T-helper 2 cell treated with Interferon-gamma antibody and Interleukin-4, amounts not matched to agents 5 μg/mL and 100 μg/mL, for 36 hours (primary cell): ENCODE measurements around the gene NPTN.

Experiments
- DNase-seq: peaks from one replicate; pipeline ENCODE4 v3.0.0; 2021; ENCODE audit warnings: low spot score
- H3K27ac Mint-ChIP-seq: one replicate; pipeline ENCODE4 v1.8.0; 2021; ENCODE audit warnings: mild to moderate bottlenecking, mixed read lengths
- H3K27me3 Mint-ChIP-seq: one replicate; pipeline ENCODE4 v1.8.0; 2021; ENCODE audit warnings: low read depth, mixed read lengths
- H3K36me3 Mint-ChIP-seq: one replicate; pipeline ENCODE4 v1.8.0; 2021; ENCODE audit warnings: low read depth, mixed read lengths
- H3K4me1 Mint-ChIP-seq: one replicate; pipeline ENCODE4 v1.8.0; 2021; ENCODE audit warnings: low read depth, mixed read lengths
- H3K4me3 Mint-ChIP-seq: one replicate; pipeline ENCODE4 v1.8.0; 2022; ENCODE audit warnings: mild to moderate bottlenecking, moderate library complexity, mixed read lengths
- H3K9me3 Mint-ChIP-seq: one replicate; pipeline ENCODE4 v1.8.0; 2021; ENCODE audit warnings: mixed read lengths

NPTN gene

DNA sequence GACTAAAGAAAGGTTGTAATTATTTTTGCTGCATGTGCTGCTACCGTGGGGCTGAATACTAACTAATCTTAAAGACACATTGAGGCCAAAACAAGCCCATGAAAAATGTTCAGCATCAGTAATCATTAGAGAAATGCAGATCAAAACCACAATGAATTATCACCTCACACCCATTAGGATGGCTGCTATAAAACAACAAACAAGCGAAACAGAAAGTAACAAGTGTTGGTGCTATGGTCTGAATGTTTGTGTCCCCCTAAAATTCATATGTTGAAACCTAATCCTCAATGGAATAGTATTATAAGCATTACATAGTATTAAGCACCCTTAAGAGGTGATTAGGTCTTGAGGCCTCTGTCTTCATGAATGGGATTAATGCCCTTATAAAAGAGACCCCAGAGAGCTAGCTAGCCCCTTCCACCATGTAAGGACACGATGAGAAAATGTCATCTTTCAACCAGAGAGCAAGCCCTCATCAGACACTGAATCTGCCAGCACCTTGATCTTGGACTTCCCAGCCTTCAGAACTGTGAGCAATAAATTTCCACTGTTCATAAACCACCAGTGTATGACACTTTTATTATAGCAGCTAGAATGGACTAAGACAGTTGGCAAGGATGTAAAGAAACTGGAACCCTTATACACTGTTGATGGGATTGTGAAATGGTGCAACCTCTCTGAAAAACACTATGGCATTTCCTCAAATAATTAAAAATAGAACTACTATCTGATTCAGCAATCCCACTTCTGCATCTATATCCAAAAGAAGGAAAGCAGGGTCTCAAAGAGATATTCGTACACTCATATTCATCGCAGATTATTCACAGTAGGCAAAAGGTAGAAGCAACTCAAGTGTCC lies 114.1 kb downstream of the NPTN start:
- Mint-ChIP-seq H3K27ac (no peak overlapping the region), H3K9me3 (no peaks in the 10 kb centered on the region), H3K36me3 (no peaks in the 10 kb centered on the region), H3K4me1 (peaks cover 15% of the 10 kb centered on the region), H3K4me3 (no peak overlapping the region), H3K27me3 (peaks cover 15% of the 10 kb centered on the region)
- DNase-seq, result no peak

- no peak for DNase-seq
- no peak overlapping the region for H3K27ac Mint-ChIP-seq
- H3K27me3 Mint-ChIP-seq, result peaks cover 13% of the 10 kb centered on the region
- H3K4me3 Mint-ChIP-seq, result no peak overlapping the region
- H3K4me1 Mint-ChIP-seq, result peaks cover 15% of the 10 kb centered on the region
- H3K36me3 Mint-ChIP-seq, result no peaks in the 10 kb centered on the region
- no peaks in the 10 kb centered on the region for H3K9me3 Mint-ChIP-seq
Measured at GRCh38 chr15:73518180-73518862, 114.9 kb downstream of the NPTN start.

DNA sequence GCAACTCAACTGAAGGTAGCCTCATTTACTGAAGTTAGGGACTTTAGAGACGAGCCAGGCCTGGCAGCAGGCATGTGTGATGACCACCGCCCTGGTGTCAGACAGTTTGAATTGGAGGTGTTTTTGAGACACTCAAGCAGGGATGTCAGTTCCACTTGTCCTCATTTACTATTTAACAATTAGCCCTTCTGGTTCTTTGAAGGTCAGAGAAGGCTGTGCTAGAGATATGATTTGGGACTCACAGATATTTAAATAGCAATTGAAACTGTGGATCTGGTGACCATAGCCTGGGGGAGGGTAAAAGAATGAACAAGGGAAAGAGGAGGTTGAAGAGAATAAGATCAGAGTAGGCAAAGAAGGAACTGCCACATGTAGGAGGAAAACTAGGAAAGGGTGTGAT lies 115.6 kb downstream of the NPTN start:
- Mint-ChIP-seq H3K36me3 (no peaks in the 10 kb centered on the region), H3K27ac (no peak overlapping the region), H3K9me3 (no peaks in the 10 kb centered on the region), H3K4me3 (peak overlapping the region; percentile 46), H3K27me3 (peaks cover 13% of the 10 kb centered on the region), H3K4me1 (peaks cover 15% of the 10 kb centered on the region)
- DNase-seq, result no peak

DNA sequence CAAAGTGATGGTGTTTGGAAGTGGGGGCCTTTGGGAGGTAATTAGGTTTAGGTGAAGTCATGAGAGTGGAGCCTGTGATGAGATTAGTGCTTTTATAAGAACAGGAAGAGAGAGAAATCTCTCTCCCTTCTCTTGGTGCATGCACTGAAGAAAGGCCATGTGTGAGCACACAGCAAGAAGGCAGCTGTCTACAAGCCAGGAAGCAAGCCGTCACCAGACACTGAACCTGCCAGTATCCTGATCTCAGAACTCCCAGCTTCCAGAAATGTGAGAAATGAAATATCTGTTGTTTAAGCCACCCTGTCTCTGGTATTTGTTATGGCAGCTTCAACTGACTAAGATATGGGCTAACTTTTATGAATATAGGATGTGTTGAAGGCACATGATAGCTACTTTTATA lies 117.7 kb downstream of the NPTN start:
- no peak overlapping the region for H3K27ac Mint-ChIP-seq
- no peaks in the 10 kb centered on the region for H3K9me3 Mint-ChIP-seq
- no peaks in the 10 kb centered on the region for H3K36me3 Mint-ChIP-seq
- H3K27me3 Mint-ChIP-seq, result peaks cover 9% of the 10 kb centered on the region
- no peak overlapping the region for H3K4me3 Mint-ChIP-seq
- DNase-seq, result no peak
- peaks cover 14% of the 10 kb centered on the region for H3K4me1 Mint-ChIP-seq
